ENCODE measurements around the gene TCEAL7.
"Not testable (repeated sequence)": the region's sequence is repeated elsewhere in the genome, so short reads cannot be mapped to it uniquely, and the experiment has no call there.

Gene TCEAL7, protein sequence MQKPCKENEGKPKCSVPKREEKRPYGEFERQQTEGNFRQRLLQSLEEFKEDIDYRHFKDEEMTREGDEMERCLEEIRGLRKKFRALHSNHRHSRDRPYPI

DNA sequence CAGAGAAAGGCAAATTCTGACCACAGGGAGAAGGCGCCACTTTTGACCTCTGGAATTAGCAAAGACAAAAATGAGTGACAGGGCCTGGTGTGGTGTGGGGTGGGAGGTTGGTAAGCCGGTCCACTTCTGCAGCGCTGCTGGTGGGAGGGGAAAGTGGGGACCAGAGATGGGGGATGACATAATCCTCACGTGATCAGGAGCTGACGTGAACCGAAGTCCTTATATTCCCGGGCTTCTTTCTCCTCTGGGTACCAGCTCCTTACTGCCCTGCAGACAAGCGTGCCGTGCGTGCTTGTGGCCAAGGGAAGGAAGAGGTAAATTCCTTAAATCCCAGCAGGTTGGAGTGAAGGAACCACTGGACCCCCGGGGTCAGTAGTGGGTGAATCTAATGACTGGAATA is at the start of gene TCEAL7:
Gene TCEAL7, plus strand, starts transcription at position 249 of the 400 bp plus-strand sequence. CDS start 1,165 bp downstream, outside the sequence.
- DNase-seq, result no peak

GRCh38 chrX:103293118-103293517 is 36.9 kb upstream of the TCEAL7 start:
- DNase-seq, result no peak

DNA sequence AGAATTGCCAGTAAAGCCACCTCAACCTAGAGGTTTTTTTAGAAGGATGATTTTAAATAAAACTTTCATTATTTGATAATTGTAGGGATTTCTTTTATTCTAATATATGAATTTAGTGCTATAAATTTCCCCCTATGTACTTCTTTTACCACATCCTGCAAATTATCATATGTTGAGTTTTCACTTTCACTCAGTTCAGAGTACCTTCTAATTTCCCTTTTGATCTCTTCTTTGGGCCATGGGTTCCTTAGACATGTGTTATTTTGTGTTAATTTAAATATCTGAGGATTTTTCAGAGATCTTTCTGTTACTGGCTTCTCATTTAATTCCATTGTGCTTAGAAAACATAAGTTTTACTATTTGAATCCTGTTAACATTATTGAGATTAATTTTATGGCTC is 25.3 kb upstream of the TCEAL7 start:
- no peak for DNase-seq

GRCh38 chrX:103305666-103306065 is 24.4 kb upstream of the TCEAL7 start:
- DNase-seq, result not testable (repeated sequence)

GRCh38 chrX:103309860-103310554 is 20.0 kb upstream of the TCEAL7 start:
- DNase-seq, result no peak

DNA sequence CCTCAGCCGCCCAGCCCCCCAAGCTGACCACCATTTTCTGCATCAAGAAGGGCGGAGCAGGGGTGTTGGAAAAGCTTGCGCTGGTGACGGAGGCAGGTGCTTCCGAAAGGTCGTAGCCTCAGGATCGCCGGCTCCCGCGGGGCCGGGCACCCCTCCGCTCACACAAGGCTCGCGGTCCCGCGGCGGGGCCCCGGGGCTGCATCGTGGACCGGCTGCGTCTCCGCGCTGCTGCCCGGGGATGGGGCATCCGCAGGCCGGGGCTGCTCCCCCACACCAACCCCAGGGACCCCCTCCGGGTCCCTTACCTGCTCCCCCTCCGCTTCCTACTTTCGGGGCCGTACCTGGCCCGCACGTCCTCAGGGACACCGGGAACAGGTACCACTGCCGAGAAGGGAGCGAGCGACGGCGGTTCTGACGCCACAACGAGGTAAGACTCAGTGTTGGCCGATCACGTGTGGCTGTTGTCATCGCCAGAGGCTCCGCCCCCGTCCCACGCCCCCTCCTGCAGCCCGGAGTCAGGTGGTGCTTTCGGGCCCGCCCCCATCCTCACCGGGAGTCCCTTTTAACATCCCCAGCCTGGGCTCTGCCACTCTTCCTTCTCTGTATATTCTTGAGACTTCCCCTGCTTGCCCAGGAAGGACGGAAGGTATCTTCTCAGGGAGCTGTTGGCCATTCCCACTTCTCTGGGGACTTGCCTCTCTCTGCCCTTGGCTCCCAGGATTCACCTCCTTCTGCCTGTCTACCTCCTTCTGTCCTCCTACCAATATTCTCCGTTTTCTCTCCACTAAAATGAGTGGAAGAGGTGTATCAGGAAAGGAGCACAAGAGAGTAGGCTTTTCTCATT is 19.3 kb upstream of the TCEAL7 start, which contains the start of gene BEX2:
Gene BEX2, minus strand, starts transcription at position 436 of the 844 bp plus-strand sequence. CDS start 1,014 bp downstream, outside the sequence.
- peak; percentile 58 for DNase-seq

- no peak for DNase-seq
Measured at GRCh38 chrX:103311399-103311780, 18.6 kb upstream of the TCEAL7 start.

DNA sequence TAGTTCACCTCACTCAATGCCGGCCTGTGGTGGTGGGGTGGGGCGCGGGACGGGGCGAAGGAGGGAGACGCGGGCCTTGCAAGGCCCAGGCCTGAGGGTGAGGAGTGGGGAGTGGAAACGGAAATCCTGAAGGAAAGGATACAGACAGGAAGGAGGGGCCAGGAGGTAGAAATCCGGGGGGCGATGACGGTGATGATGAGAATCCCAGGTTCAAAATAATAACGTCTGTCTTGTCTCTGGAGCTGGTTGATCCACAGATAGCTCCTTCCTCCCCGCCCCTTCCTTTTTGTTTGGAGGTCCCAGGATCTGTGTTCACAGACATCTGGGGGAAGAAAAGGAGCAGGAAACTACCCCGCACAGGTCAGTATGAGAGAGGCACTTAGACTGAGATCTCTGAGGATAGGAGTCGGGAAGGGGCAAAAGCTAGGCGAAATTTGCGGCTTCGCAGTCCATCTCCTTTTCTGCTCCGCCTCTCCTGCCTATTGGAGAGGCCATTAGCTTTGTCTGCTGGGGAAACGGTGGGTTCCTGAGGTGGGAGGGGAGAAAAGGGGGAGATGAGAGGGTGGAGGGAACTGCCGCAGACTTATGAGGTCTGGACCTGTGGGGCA is 746 bp downstream of the TCEAL7 start:
- no peak for DNase-seq

DNA sequence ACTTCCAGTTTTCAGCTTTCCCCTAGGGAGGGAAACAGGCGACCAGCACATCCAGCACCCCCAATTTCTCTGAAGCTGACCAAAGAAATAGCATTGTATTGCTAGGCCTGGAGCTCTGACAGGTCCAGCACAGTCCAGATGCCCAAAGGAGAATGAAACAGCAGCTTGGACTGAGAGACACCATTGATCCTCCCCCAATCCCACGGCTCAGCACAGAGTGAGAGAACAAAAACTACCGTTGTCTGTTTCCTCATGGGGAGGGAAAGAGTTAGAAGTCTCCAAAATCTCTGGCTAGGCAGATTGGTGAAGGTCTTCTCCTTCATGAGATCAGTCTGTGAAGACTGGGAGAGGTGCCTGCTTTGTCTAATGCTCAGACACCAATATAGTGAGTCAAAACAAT is 8.6 kb downstream of the TCEAL7 start:
- no peak for DNase-seq

- DNase-seq, result peak; percentile 18
Measured at GRCh38 chrX:103343105-103343504, 13.1 kb downstream of the TCEAL7 start.

DNA sequence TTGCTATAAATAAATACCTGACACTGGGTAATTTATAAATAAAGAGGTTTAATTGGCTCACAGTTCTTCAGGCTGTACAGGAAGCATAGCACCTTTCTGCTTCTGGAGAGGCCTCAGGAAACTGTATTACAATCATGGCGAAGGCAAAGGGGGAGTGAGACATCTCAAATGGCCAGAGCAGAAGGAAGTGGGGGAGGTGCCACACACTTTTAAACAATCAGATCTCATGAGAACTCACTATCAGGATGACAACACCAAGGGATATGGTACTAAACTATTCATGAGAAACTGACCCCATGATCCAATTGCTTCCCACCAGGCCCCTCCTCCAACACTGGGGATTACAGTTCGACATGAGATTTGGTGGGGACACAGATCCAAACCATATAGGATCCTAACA is 14.6 kb downstream of the TCEAL7 start:
- DNase-seq, result no peak

DNA sequence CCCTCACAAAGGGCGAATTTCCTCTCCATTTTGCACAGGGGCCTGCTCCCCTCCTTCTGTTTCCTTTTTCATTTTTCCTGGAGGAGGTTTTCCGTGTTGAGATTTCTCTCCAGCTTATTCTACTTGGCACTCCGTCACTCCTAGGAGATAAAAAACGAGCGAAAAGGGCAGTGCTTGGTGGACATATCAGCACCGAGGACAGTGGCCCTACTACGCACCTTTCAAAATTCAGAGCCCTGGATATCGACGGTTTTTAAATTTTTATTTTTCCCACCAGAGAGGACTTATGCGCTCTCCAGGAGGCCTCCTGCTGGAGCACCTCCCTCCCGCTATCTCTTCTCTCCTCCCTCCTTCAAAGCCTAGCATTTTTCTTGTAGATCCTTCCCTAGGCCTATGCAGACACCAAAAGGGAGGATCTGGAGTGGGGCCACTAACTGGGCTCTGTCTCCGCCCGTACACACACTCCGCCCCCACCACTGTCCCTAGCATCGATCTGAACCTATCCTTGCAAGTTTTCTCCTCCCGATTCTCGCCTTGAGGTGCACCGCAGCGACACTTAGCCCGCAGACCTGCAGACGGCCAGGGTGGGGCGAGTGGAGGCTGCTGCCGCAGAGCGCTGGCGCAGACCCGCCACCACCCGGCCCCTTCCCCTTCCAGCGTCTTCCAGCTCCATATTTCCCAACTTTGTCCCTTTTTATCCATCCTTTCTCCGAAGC is 17.8 kb downstream of the TCEAL7 start:
- no peak for DNase-seq

DNA sequence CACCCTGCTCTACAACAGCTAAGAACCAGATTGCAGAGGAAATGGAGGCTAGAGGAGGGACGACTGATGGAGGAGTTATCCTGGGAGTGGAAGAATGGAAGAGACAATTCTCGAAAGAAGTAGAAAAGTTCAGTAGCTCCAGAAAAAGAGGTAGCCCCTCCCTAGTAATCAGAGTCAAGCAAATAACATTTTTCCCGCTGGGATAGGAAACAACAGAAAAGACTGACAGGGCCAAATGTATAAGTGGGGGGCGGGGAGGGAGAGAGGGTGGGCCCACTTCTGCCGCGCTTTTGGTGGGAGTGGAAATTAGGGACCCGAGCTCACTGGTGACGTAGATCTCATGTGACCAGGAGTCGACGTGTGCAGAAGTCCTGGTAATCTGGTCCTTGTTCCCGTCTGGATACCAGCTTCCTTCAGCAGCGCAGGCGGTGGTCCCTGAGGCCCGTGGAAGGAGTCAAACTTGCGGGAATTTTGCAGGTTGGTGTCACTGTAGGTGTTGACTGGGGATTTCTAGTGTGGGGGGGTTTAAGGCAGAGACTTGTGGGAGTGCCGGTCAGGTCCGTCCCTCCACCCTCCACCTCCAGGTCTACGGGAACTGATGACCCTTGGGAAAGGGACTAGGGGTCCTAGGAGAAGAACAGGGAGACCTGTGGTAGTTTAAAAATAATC is 26.2 kb downstream of the TCEAL7 start, which contains the start of gene TCEAL9:
Gene TCEAL9, plus strand, starts transcription at position 377 of the 669 bp plus-strand sequence. CDS start 1,179 bp downstream, outside the sequence.
- DNase-seq, result peak; percentile 79

DNA sequence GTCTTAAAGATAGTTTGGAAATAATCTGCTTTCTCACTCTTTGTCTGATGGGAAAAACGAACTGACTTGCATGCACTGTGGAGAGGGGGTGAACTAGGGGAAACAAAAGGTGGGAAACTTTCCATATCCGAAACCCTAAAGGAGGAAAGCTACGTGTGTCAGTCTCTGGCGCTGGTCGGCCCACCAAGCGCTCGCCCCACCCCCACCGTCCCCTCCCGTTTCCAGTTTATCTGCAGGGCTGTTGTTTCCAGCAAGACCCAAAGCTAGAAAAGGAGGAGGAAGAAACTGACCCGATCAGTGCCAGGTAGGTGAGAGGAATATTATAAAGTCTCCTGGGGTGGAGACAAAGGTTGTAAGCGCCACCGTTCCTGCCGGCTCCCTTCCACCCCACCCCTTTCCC is 26.8 kb downstream of the TCEAL7 start:
- DNase-seq, result no peak

- DNase-seq, result no peak
Measured at GRCh38 chrX:103357871-103358270, 27.8 kb downstream of the TCEAL7 start.

GRCh38 chrX:103359605-103360004 is 29.6 kb downstream of the TCEAL7 start:
- not testable (repeated sequence) for DNase-seq

DNA sequence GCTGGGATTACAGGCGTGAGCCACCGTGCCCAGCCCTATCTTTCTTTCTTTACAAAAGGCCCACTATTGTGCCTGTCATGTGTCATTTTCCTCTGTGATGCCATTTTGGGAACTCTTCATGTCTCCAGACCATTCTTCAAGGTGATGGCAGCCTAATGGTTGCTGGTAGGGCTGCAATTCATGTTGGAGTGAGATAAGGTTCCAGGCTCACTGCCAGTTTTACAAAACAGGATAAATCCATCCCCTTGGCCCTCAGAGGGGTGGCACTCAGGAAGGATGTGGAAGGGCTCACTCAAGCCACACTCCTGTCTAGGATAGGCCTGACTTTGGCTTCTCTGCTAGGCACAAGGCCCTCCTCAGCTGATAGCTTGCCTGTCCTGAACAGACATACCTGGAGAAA is 30.1 kb downstream of the TCEAL7 start:
- DNase-seq, result no peak

DNA sequence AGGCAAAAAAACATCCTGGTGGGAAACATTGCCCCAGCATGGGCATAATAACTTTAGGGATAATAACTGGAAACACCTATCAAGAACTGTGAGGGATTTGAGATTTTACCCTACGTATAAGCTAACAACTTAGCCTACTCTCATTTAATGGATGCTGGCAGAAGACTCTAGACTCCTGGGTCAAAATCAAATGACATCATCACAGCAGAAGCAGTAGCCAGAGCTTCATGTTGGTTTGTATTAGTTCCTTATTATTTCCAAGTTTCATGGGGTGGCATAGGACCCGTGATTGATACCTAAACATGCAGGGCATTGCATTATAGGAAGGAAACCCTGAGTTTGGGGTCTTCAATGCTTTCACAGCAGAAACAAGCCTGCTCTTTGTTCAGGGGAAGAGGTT is 30.9 kb downstream of the TCEAL7 start:
- DNase-seq, result no peak

DNA sequence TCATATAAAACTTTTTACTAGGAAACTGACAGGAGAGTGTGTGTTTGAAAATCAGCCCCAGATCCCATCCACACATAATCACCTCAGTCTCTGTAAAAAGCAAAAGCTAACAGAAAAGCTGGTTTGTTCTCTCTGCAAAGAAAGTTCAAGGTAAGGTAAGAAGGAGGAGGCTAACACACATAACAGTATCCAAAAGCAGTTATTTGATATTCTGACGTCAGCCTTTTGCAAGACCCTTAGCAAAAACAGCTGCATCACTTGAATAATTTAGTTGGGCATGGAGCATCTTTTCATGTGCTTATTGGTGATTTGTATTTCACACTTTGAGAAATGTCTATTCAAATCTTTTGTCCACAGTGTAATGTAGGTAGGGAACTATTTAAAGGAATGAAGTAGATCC is 31.8 kb downstream of the TCEAL7 start:
- DNase-seq, result no peak

DNA sequence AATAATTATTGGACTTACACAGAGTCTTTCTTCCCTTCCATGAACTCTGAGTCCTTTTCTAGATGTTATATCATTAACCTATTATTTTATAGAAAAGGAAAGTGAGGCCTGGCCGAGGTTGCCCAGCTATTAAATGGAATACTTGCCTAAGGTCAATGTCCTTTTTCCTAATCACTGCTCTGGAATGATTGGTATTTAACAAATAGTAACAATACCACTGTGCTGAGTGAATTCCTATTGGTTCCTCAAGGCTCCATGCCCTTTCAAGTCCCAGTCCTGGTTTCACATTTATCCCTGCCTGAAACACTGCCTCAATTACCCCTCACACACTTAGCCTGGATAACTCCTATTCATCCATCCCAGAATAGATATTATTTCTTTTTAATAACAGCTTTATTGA is 32.4 kb downstream of the TCEAL7 start:
- no peak for DNase-seq

GRCh38 chrX:103363046-103363445 is 33.0 kb downstream of the TCEAL7 start:
- no peak for DNase-seq

- DNase-seq, result no peak
Measured at GRCh38 chrX:103367502-103367901, 37.5 kb downstream of the TCEAL7 start.
